Neural cell (in vitro differentiated cells): ENCODE measurements around the gene F13A1. TPM values are rescaled to one million over a fixed set of nuclear protein-coding genes. Genes with fewer than 3 reads are reported as not detected.

ENCODE experiments used
- H2AFZ ChIP-seq: fragments of 200-600, 300-800 bp; sonication (generic), shearing (Covaris generic); 2 replicates; pipeline ENCODE4 v1.6.0; 2014; ENCODE audit warnings: low read depth, mild to moderate bottlenecking, antibody characterized with exemption, low read length, moderate library complexity
- H3F3A ChIP-seq: fragments of 200-600 bp; shearing (Covaris generic); 2 replicates; pipeline ENCODE4 v1.6.1; 2016; ENCODE audit warnings: mild to moderate bottlenecking, moderate library complexity, mixed read lengths, antibody characterized with exemption, low read length; ENCODE audit not compliant: insufficient read depth, poor library complexity, severe bottlenecking
- H3K27ac ChIP-seq: fragments of 200-600, 300-800 bp; sonication (generic), shearing (Covaris generic); 2 replicates; pipeline ENCODE4 v1.5.1; 2014; ENCODE audit warnings: mild to moderate bottlenecking, low read length, moderate library complexity
- H3K27me3 ChIP-seq: fragments of 300-800, 200-600 bp; sonication (generic), shearing (Covaris generic); 2 replicates; pipeline ENCODE4 v1.6.0; 2014; ENCODE audit warnings: mild to moderate bottlenecking, low read depth, low read length, moderate library complexity; ENCODE audit not compliant: insufficient read depth
- H3K36me3 ChIP-seq: fragments of 300-800, 200-600 bp; sonication (generic), shearing (Covaris generic); 2 replicates; pipeline ENCODE4 v1.5.1; 2014; ENCODE audit warnings: mild to moderate bottlenecking, antibody characterized with exemption, low read length, moderate library complexity; ENCODE audit not compliant: insufficient read depth
- H3K4me2 ChIP-seq: fragments of 300-800, 200-600 bp; sonication (generic), shearing (Covaris generic); 2 replicates; pipeline ENCODE4 v1.6.0; 2014; ENCODE audit warnings: mild to moderate bottlenecking, low read length
- H3K4me3 ChIP-seq: fragments of 300-800, 200-600 bp; sonication (generic), shearing (Covaris generic); 2 replicates; pipeline ENCODE4 v1.5.1; 2014; ENCODE audit warnings: mild to moderate bottlenecking, low read length, moderate library complexity
- H3K79me2 ChIP-seq: fragments of 200-600 bp; shearing (Covaris generic); replicated peaks from 2 replicates; pipeline ENCODE4 v1.6.0; 2014; ENCODE audit warnings: mild to moderate bottlenecking, low read length, moderate library complexity; ENCODE audit not compliant: insufficient read depth
- H3K9ac ChIP-seq: fragments of 300-800, 200-600 bp; sonication (generic), shearing (Covaris generic); 2 replicates; pipeline ENCODE4 v1.6.1; 2016; ENCODE audit warnings: mild to moderate bottlenecking, low read length, mixed read lengths
- H3K9me2 ChIP-seq: fragments of 200-600 bp; shearing (Covaris generic); 2 replicates; pipeline ENCODE4 v1.6.1; 2016; ENCODE audit warnings: mild to moderate bottlenecking, low read length, mixed read lengths; ENCODE audit not compliant: insufficient read depth
- H3K9me3 ChIP-seq: fragments of 200-600, 300-800 bp; sonication (generic), shearing (Covaris generic); 2 replicates; pipeline ENCODE4 v1.6.1; 2016; ENCODE audit warnings: mild to moderate bottlenecking, mixed run types, low read length, moderate library complexity, mixed read lengths
- H4K20me1 ChIP-seq: fragments of 200-600 bp; shearing (Covaris generic); 2 replicates; pipeline ENCODE4 v1.6.1; 2016; ENCODE audit warnings: mild to moderate bottlenecking, mixed run types; ENCODE audit not compliant: insufficient read depth
- CTCF ChIP-seq: fragments of 450-650 bp; IDR thresholded peaks from 2 replicates; pipeline ENCODE4 v1.5.1; 2014; ENCODE audit warnings: antibody characterized with exemption, mild to moderate bottlenecking, moderate library complexity; ENCODE audit not compliant: poor library complexity, severe bottlenecking
- EP300 ChIP-seq: fragments of 450-650 bp; conservative IDR thresholded peaks from 2 replicates; pipeline ENCODE4 v1.6.1; 2014; ENCODE audit warnings: antibody characterized with exemption, mild to moderate bottlenecking, moderate library complexity; ENCODE audit not compliant: poor library complexity, severe bottlenecking
- EZH2 ChIP-seq: fragments of 200-600, 300-800 bp; shearing (Covaris generic), sonication (generic); IDR thresholded peaks from 2 replicates; pipeline ENCODE4 v1.6.1; 2014; ENCODE audit warnings: antibody characterized with exemption, low read length, borderline replicate concordance, mild to moderate bottlenecking; ENCODE audit not compliant: insufficient read depth, poor library complexity, severe bottlenecking
- MXI1 ChIP-seq: fragments of 450-650 bp; conservative IDR thresholded peaks from 2 replicates; pipeline ENCODE4 v1.6.1; 2014; ENCODE audit warnings: antibody characterized with exemption, mild to moderate bottlenecking; ENCODE audit not compliant: poor library complexity, severe bottlenecking
- POLR2AphosphoS5 ChIP-seq: IDR thresholded peaks from 2 replicates; pipeline ENCODE4 v1.6.1; 2012
- RAD21 ChIP-seq: fragments of 450-650 bp; conservative IDR thresholded peaks from 2 replicates; pipeline ENCODE4 v1.6.1; 2014; ENCODE audit warnings: antibody characterized with exemption, mild to moderate bottlenecking, moderate library complexity
- REST ChIP-seq: IDR thresholded peaks from 2 replicates; pipeline ENCODE4 v1.6.1; 2012; ENCODE audit warnings: borderline replicate concordance
- SMC3 ChIP-seq: fragments of 450-650 bp; conservative IDR thresholded peaks from 2 replicates; pipeline ENCODE4 v1.6.1; 2014; ENCODE audit warnings: antibody characterized with exemption, mild to moderate bottlenecking, moderate library complexity; ENCODE audit not compliant: poor library complexity
- TAF1 ChIP-seq: IDR thresholded peaks from 2 replicates; pipeline ENCODE4 v1.6.1; 2012; ENCODE audit warnings: low read depth
- polyA plus RNA-seq: library from polyadenylated mRNA; depleted of rRNA; stranded (reverse); fragments of >200 nt; gene quantifications from 2 replicates; pipeline ENCODE4 v1.2.3, GENCODE V29; 2014

Gene F13A1
- polyA plus RNA-seq, 1 donor from 2014 or later = not detected

- Histone ChIP-seq H3K4me3 (no peak overlapping the region), H3F3A (no peaks in the 10 kb centered on the region), H2AFZ (no peak overlapping the region), H3K27me3 (no peaks in the 10 kb centered on the region), H3K9ac (no peak overlapping the region), H3K4me2 (no peak overlapping the region), H3K27ac (no peak overlapping the region), H3K9me2 (no peaks in the 10 kb centered on the region), H3K79me2 (no peaks in the 10 kb centered on the region), H3K9me3 (no peaks in the 10 kb centered on the region), H4K20me1 (no peaks in the 10 kb centered on the region), H3K36me3 (no peaks in the 10 kb centered on the region)
- TF ChIP-seq POLR2AphosphoS5 (no peak), EP300 (no peak), RAD21 (no peak), MXI1 (no peak), EZH2 (no peak), REST (no peak), TAF1 (no peak), SMC3 (no peak), CTCF (no peak)
These were observed 8.0 kb upstream of the F13A1 start for GRCh38 chr6:6328451-6328850.

- H3F3A ChIP-seq = no peaks in the 10 kb centered on the region
- no peaks in the 10 kb centered on the region for H4K20me1 ChIP-seq
- peaks cover 24% of the 10 kb centered on the region for H3K27me3 ChIP-seq
- H3K9me3 ChIP-seq = no peaks in the 10 kb centered on the region
- no peak overlapping the region for H3K4me2 ChIP-seq
- H3K36me3 ChIP-seq = no peaks in the 10 kb centered on the region
- H3K79me2 ChIP-seq = no peaks in the 10 kb centered on the region
- no peaks in the 10 kb centered on the region for H3K9me2 ChIP-seq
- no peak overlapping the region for H3K9ac ChIP-seq
- H3K4me3 ChIP-seq = no peak overlapping the region
- H3K27ac ChIP-seq = no peak overlapping the region
- no peak overlapping the region for H2AFZ ChIP-seq
- TF ChIP-seq MXI1 (no peak), CTCF (no peak), EP300 (no peak), REST (no peak)
These were observed 2.9 kb upstream of the F13A1 start for GRCh38 chr6:6323352-6323751.
